GOT3 (cell line): ENCODE results near the gene DUSP1.
"Not testable (repeated sequence)": the region's sequence is repeated elsewhere in the genome, so short reads cannot be mapped to it uniquely, and the experiment has no call there.

ENCODE experiments used
- DNase-seq: peaks from one replicate; lab custom pipeline; 2025; ENCODE audit warnings: mixed read lengths; lab: John Stamatoyannopoulos, UW

DUSP1 gene

DNA sequence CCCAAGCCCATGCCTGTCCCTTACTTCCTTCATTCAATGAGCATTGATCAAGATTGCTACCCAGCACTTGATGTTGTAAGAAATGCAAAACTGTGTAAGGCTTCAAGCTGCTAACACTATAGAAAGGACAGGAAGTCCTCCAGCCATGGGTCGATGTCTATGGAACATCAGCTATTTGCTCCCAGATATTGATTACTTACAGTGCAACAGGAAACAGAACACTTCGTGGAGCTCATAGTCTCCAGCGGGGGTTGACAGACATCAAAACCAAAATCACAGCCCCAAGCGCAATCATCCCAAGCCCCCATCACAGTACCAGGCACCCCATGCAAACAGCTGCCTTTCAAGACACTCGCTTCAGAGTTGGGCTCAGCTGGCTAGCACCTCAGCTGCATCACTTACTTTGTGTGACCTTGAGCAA lies 26.8 kb upstream of the DUSP1 start:
- no peak for DNase-seq

DNA sequence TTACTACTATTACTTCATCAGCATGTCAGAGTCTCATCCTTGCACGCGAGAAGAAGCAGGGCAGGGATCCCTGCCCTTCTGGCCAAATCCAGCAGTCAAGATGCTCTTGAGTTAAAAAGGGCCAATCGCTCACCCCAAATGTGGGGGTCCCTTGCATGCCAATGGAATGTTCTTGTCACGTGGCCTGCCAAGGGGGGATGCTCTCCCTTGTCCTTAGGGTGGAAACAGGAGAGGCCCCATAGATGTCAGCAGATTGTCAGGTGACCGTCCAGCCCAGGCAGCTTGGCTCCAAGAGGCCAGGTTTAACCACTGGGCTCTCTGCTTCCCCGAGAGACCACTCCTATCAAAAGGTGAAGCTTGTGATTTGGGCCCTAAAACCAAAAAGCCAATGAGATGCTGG lies 25.3 kb upstream of the DUSP1 start:
- no peak for DNase-seq

DNA sequence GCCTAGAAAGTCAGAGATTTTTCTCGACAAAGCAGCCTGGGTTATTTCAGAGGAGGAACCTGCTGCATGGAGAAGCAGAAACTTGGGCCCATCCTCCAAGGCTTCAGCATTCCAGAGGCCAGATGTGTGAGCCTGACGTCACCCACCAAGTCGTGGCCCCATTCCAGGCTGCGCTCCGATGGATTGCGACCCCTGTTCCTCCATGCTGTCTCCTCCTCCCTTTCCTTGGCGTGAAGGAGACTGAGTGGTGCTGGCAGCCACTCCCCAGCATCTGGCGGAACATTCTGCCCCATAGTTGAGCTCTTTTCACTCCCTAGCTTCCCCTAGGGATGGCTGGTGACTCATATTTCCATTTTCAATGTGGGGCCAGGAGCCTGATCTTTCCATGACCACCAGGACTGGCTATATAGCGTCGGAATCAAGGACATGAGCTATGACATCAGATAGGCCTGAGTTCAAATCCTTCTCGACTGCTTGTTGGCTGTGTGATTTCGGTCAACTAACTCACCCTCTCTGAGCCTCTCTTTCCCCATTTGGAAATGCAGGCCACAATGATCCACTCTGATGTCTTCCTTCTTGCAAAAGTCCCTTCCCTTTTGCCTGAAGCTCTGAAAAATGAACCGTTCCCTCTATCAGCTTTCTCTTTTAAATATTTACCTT lies 24.5 kb upstream of the DUSP1 start:
- DNase-seq, result peak; percentile 68

DNA sequence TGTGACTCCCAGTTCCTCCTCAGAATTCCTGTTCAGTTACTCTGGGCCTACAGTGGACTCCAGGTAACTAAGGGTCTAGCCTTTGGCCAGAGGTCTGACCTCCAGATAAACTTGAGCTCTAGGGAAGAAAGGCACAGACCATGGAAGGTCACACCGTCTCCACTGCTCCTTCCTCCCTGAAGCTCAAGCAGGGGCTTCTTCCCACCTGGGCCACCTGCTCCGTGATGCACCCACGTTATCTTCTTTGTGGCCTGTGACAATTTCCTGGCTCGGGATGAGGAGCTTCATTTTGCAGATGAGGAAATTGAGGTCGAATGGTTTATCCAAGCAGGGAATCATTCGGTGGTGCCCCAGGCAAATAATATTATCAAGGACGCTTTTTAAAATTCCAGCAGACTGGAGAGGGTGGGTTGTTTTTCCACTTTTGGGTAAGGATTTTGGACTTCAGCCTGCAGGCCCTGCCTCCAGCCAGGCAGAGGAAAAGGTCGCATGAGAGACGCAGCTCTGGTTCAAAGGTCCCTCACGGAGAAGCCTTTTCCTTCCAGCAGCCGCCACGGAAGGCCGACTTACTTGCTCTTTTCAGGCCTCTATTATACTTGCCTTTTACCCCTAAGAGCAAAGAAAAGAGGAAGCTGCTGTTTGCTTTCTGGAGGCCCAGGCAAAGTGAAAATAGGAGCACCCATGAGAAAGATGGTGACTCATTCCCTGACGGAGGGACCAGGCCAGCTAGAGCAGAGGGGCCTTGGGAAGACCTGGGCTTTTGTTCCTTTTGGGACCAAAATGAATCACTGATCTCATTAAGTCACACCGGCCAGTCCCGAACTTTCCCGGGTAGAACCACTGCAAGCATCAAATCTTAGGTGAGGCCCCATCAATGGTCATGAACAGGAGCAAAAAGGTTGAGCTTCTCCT lies 22.8 kb upstream of the DUSP1 start:
- DNase-seq, result no peak

- DNase-seq, result no peak
Observed at GRCh38 chr5:172792701-172793570, 21.9 kb upstream of the DUSP1 start.

GRCh38 chr5:172791726-172792445 lies 20.9 kb upstream of the DUSP1 start:
- no peak for DNase-seq

DNA sequence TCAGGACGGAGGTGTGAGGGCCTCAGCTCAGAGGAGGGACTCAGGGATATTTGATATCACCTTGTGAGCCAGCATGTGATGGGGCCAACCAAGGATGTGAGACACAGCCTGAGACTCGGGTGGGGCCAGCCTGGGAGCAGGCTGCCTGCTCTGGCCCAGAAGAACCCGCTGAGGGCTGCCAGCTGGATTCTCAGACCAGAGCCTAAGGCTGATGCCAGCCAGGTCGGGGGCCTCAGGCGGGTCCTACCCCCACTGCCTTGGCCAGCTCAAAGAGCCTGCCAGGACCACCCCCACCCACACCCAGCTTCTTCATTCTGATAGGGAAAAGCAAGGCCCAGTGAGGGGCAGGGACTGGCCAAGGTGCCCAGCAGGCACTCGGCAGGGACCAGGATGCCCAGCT lies 20.3 kb upstream of the DUSP1 start:
- no peak for DNase-seq

DNA sequence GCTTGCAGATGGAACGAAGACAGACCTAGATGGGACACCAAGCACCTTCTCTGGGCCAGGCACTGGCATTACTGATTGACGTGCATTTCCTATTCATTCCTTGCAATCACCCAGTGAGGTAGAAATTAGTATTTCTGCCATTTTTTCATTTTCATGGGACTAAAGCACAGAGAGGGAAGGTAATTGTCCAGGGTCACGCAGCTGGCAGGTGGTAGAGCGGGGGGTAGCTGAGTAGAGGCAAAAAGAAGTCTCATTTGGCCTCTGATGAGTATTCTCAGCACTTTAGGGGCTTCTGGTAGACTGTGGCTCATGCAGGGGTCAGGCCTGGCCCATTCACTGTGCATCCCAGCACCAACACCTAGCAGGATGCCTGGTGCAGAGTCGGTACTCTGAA lies 19.5 kb upstream of the DUSP1 start:
- no peak for DNase-seq

DNA sequence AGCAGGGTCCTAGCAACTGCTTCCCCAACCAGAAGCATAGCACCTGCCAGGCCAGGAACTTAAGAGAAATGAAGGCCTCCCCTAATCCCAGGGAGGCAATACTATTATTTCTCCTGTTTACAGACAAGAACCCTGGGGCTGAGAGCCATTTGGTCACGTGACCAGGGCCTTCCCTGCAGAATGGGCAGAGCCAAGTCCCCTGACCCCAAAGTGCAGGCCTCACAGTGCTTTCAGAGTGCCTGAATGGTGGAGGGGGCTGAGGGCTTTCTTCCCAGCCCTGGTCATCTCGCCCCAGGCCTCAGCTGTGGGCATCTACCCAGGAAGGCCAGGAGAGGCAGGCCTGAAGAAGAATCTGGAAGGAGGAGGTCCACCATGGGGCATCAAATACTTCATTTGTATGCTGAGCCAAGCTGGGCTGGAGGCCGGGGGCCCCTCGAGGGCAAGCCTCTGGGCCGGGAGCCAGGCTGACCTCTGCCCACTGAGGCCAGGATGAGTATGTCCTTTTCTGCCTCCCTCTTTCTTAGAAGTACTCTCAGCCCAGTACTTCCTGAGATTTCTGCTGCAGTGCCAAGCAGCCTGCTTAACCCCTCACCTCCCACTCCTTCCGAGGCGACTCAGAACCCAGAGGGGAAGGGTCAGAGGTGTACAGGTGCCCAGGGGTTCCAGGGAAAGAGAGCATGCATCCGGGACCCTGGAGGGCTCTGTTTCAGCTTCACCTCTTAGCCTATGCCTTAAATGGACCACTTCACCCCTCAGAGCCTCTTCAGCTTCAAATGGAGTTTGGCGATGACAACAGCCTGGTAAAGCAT lies 18.9 kb upstream of the DUSP1 start:
- DNase-seq, result peak; percentile 44

DNA sequence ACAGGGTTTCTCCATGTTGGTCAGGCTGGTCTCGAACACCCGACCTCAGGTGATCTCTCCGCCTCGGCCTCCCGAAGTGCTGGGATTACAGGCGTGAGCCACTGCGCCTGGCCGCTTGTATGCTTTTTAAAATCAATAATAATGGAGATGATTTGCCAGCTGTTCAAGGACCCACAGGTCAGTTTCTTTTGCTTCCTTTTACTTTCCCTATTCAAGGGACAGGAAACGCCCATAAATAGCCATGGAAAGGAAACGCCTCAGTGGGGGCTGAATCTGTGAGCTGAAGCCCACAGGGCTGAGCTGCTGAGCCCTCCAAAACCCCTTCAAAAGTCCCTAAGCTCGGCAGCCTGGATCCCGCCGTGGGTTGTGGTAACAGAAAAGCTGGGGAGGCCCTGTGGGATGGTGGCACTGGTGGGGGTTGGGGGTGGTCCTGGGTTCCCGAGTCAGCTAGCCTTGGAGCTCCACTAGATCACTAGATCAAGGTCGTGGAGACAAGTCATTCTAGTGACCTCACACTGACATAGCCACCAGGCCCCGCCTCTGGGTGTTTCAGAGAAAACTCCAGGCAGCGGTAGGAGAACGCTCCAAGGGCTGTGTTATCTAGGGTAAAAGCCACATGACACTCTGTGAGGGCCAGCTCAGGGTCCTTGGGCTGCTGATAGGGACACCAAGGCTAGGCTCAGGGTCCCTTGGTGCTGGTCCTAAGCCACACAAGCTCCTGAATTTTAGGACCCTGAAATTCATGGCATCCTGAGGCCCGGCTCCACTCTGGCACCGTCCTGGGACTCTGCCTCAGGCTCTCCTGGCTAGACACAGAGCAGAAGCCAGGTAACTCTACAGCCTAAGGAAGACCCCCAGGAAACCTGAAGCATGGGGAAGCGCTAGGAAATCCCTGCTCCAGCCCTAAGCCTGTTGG lies 18.0 kb upstream of the DUSP1 start:
- DNase-seq, result no peak

GRCh38 chr5:172787538-172787937 lies 16.5 kb upstream of the DUSP1 start:
- not testable (repeated sequence) for DNase-seq

- DNase-seq, result no peak
Observed at GRCh38 chr5:172786736-172787462, 15.9 kb upstream of the DUSP1 start.

DNA sequence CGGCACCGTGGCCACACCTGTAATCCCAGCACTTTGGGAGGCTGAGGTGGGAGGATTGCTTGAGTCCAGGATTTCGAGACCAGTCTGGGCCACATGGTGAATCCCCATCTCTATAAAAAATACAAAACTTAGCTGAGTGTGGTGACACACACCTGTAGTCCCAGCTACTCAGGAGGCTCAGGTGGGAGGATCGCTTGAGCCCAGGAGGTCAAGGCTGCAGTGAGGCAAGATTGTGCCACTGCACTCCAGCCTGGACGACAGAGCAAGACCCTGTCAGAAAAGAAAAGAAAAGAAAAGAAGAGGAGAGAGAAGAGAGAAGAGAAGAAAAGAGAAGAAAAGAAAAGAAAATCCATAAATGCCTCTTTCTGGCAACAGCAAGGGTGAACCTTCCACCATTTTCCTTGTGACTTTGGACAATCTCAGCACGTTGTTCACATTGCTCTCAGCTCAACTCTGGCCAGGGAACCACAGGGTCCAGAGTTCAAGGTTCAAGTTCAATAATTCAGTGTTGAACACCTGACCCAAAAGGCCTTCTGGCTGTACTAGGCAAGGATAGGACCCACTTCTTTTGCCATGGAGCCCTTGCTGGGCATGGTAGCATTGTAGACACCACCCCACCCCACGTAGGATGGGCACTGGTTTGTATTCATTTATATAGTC lies 14.6 kb upstream of the DUSP1 start:
- DNase-seq, result no peak

DNA sequence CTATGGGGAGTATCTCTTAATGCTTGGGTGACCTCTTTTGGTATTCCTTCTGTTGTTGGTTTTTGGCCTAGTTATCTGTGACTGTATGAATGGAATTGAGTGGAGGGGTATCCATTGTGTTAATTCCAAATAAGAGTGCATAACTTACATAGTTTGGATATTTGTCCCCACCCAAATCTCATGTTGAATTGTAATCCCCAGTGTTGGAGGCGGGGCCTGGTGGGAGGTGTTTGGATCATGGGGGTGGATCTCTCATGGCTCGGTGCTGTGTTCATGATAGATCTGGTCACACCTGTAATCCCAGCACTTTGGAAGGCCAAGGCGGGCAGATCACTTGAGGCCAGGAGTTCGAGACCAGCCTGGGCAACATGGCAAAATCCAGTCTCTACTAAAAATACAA lies 13.2 kb upstream of the DUSP1 start:
- DNase-seq, result not testable (repeated sequence)

GRCh38 chr5:172783319-172783718 lies 12.3 kb upstream of the DUSP1 start:
- DNase-seq, result not testable (repeated sequence)

GRCh38 chr5:172782169-172783039 lies 11.4 kb upstream of the DUSP1 start:
- no peak for DNase-seq

DNA sequence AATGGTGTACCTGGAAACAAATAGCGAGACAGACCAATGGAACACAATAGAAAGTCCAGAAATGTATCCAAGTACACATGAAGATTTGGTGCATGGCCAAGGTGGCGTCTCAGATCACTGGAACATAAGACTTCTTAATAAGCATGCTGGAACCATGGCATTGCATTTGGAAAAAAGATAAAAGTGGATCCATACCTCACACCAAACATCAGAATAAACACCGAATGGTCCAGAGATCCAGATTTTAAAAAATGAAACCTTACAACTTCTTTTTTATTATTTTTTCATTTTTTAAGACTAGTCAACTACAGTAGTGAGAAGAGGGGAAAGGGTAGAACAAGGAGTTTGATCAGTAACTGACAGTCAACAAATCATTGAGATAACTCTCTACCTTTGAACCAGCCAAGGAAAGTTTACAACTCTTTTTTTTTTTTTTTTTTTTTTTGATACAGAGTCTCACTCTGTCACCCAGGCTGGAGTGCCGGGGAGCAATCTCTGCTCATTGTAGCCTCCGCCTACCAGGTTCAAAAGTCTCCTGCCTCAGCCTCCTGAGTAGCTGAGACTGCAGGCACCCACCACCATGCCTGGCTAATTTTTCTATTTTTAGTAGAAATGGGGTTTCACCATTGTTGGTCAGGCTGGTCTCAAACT lies 8.8 kb upstream of the DUSP1 start:
- no peak for DNase-seq
